Measurements from ENCODE around the gene C6orf132.

The C6orf132 gene

GRCh38 chr6:42068872-42069522 lies 73.4 kb downstream of the C6orf132 start:
- DNase-seq = no peak

DNA sequence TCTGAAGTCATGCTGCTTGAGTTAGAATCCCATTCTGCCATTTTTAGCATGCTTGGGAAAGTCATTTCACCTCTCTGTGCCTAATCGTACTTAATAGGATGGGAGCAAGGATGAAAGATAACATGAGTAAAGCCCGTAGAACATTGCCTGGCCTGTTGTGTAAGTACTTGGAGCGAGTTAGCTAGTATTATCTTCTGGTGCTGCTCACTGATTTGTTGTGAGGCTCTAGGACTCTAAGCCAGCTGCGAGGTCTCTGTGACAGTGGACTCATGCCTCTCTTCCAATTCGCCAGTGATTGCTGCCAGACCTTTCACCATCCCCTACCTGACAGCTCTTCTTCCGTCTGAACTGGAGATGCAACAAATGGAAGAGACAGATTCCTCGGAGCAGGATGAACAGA lies 74.2 kb downstream of the C6orf132 start:
- DNase-seq = no peak

GRCh38 chr6:42066156-42066675 lies 76.2 kb downstream of the C6orf132 start:
- DNase-seq = no peak

- DNase-seq = no peak
Measured at GRCh38 chr6:42059743-42060142, 82.7 kb downstream of the C6orf132 start.

- DNase-seq = no peak
Measured at GRCh38 chr6:42053601-42054000, 88.8 kb downstream of the C6orf132 start.

DNA sequence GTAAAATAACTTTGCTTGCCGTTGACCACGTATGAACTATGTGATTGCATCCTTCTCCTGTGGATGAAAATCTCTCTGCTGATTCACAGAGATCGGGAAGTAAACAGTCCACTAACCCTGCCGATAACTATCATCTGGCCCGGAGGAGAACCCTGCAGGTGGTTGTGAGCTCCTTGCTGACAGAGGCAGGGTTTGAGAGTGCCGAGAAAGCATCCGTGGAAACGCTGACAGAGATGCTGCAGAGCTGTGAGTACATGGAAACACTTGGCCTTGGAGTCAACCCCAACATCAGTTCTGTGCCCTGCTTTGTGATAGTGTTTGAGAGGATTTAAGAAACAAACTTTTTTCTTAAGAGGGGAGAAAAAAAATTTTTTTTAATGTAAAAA lies 91.2 kb downstream of the C6orf132 start:
- no peak for DNase-seq
